HepG2 (cell line): ENCODE data around the gene NBEAL1. TPM values are rescaled to one million over a fixed set of nuclear protein-coding genes. Genes with fewer than 3 reads are reported as not detected.

ENCODE experiments used
- ARNT ChIP-seq: fragments of 450-650 bp; IDR thresholded peaks from 2 replicates; pipeline ENCODE4 v1.6.1; 2017
- ATRX ChIP-seq: sonication (generic); formaldehyde crosslinking; IDR thresholded peaks from 2 replicates; pipeline ENCODE4 v1.4.0; 2020; ENCODE audit warnings: missing genetic modification reagents, borderline replicate concordance
- CENPX ChIP-seq: sonication (generic); formaldehyde crosslinking; IDR thresholded peaks from 2 replicates; pipeline ENCODE4 v1.9.0; 2021; ENCODE audit warnings: mild to moderate bottlenecking, missing genetic modification reagents, moderate library complexity
- FOXA3 ChIP-seq: IDR thresholded peaks from 2 replicates; pipeline ENCODE4 v1.6.1; 2016; ENCODE audit warnings: missing genetic modification reagents, missing compliant biosample characterization
- FOXP1 ChIP-seq, 2 experiments: fragments of 450-650 bp in 1 of 2; IDR thresholded peaks; 2 replicates each; pipeline ENCODE4 v1.6.1; 2017 to 2018; ENCODE audit warnings: antibody characterized with exemption in 1 of 2
- GATAD2A ChIP-seq: IDR thresholded peaks from 2 replicates; pipeline ENCODE4 v1.6.1; 2016
- HNRNPLL ChIP-seq: fragments of 200-400 bp; formaldehyde crosslinking; IDR thresholded peaks from 2 replicates; pipeline ENCODE4 v1.6.1; 2017; ENCODE audit warnings: mild to moderate bottlenecking, low read depth, low read length; ENCODE audit not compliant: poor library complexity, severe bottlenecking
- JUN ChIP-seq: sonication (generic); formaldehyde crosslinking; IDR thresholded peaks from 2 replicates; pipeline ENCODE4 v1.4.0; 2020; ENCODE audit warnings: mild to moderate bottlenecking, missing genetic modification reagents
- KDM5A ChIP-seq: fragments of 200-600 bp; sonication (generic); IDR thresholded peaks from 2 replicates; pipeline ENCODE4 v1.7.0; 2018; ENCODE audit warnings: antibody characterized with exemption, mild to moderate bottlenecking, low read length, borderline replicate concordance
- MED1 ChIP-seq: sonication (generic); formaldehyde crosslinking; IDR thresholded peaks from 2 replicates; pipeline ENCODE4 v1.4.0; 2020; ENCODE audit warnings: missing genetic modification reagents
- MEIS1 ChIP-seq: sonication (generic); formaldehyde crosslinking; IDR thresholded peaks from 2 replicates; pipeline ENCODE4 v1.9.0; 2021; ENCODE audit warnings: mild to moderate bottlenecking, missing genetic modification reagents, moderate library complexity, borderline replicate concordance
- NFYC ChIP-seq: IDR thresholded peaks from 2 replicates; pipeline ENCODE4 v1.6.1; 2016; ENCODE audit warnings: missing genetic modification reagents, missing compliant biosample characterization
- TFAP4 ChIP-seq: sonication (generic); IDR thresholded peaks from 2 replicates; pipeline ENCODE4 v1.6.1; 2016; ENCODE audit warnings: low read depth, borderline replicate concordance
- TFDP2 ChIP-seq: sonication (generic); formaldehyde crosslinking; IDR thresholded peaks from 2 replicates; pipeline ENCODE4 v1.4.0; 2020; ENCODE audit warnings: missing genetic modification reagents
- ZBTB21 ChIP-seq: sonication (generic); formaldehyde crosslinking; IDR thresholded peaks from 2 replicates; pipeline ENCODE4 v1.4.0; 2020; ENCODE audit warnings: missing genetic modification reagents
- ZFP37 ChIP-seq: sonication (generic); formaldehyde crosslinking; IDR thresholded peaks from 2 replicates; pipeline ENCODE4 v1.4.0; 2020; ENCODE audit warnings: missing genetic modification reagents, borderline replicate concordance
- ZNF33A ChIP-seq: sonication (generic); formaldehyde crosslinking; IDR thresholded peaks from 2 replicates; pipeline ENCODE4 v1.5.1; 2020; ENCODE audit warnings: missing genetic modification reagents, mild to moderate bottlenecking, moderate library complexity, borderline replicate concordance
- ZNF713 ChIP-seq: sonication (generic); formaldehyde crosslinking; IDR thresholded peaks from 2 replicates; pipeline ENCODE4 v1.4.0; 2020; ENCODE audit warnings: mild to moderate bottlenecking, missing genetic modification reagents
- ZNF788 ChIP-seq: sonication (generic); formaldehyde crosslinking; IDR thresholded peaks from 2 replicates; pipeline ENCODE4 v1.5.0; 2020; ENCODE audit warnings: mild to moderate bottlenecking, missing genetic modification reagents, borderline replicate concordance
- polyA plus RNA-seq, 8 experiments: library from polyadenylated mRNA; depleted of rRNA in 3 of 8; stranded (reverse) in 7 of 8; unstranded in 1 of 8; fragments of >200 nt; fragmentation: Illumina TruSeq in 4 of 8; extraction: Trizol in 4 of 8; gene quantifications; 2 replicates each; pipeline versions ENCODE4 v1.2.1 to v1.2.3, GENCODE V29; 2011 to 2016; ENCODE audit warnings: low read depth in 4 of 8, missing spikeins in 1 of 8, mixed read lengths in 1 of 8; ENCODE audit not compliant: insufficient read depth in 1 of 8
- total RNA-seq, 5 experiments: library from RNA; depleted of rRNA; stranded (reverse); fragments of >200 nt; fragmentation: Illumina TruSeq; extraction: Trizol; gene quantifications; 2 replicates each; pipeline ENCODE4 v1.2.3, GENCODE V29; 2016; ENCODE audit warnings: low read depth in 1 of 5
- TF ChIP-seq, protein P1 (sequence below): sonication (generic); formaldehyde crosslinking; IDR thresholded peaks from 2 replicates; pipeline ENCODE4 v1.8.0; 2022; ENCODE audit warnings: missing genetic modification reagents, mild to moderate bottlenecking, inconsistent platforms, borderline replicate concordance
- TF ChIP-seq, protein P2 (sequence below): IDR thresholded peaks from 2 replicates; pipeline ENCODE4 v1.6.1; 2016
- TF ChIP-seq, protein P3 (sequence below): sonication (generic); formaldehyde crosslinking; IDR thresholded peaks from 2 replicates; pipeline ENCODE4 v1.5.0; 2020; ENCODE audit warnings: missing genetic modification reagents, mild to moderate bottlenecking, borderline replicate concordance
- TF ChIP-seq, protein P4 (sequence below): IDR thresholded peaks from 2 replicates; pipeline ENCODE4 v1.6.1; 2016; ENCODE audit warnings: missing compliant biosample characterization, missing genetic modification reagents, borderline replicate concordance

NBEAL1 gene
- total and polyA plus RNA-seq, 2 of the 13 experiments (the other 11 are each of a cell fraction or from before 2014, with no cell fraction given), result 6.4 to 15.7 TPM

DNA sequence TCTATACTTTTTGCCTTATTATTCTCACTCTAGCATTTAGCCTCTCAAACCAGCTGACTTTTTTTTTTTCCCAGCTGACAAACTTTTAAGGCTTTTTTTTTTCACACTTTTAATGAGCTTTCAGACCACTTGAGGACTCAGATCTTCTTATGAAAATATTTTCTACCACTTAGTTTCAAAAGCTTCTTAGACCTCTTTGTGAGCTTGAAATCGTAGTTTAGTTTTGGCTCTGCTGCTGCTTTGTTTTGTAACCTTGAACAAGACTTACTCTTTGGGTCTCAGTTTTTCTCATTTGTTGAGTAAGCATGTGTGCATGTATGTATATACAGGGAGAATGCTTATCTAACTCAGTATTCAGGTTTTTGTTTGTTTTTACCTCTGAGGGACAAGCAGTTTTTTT lies 3.5 kb downstream of the NBEAL1 start (continued):
- TF ChIP-seq, protein P1, sequence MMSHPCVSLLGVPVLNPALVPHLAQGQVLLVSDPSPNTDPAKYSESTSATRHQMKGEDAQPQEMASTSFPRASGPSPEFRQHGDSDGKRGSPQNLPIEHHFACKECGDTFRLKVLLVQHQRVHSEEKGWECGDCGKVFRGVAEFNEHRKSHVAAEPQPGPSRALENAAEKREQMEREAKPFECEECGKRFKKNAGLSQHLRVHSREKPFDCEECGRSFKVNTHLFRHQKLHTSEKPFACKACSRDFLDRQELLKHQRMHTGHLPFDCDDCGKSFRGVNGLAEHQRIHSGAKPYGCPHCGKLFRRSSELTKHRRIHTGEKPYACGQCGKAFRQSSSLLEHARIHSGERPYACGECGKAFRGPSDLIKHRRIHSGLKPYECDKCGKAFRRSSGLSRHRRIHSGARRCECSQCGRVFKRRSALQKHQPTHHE (CRISPR knock-in tag), result no peak
- TF ChIP-seq JUN (CRISPR knock-in tag), result no peak
- no peak for TF ChIP-seq ARNT
- TF ChIP-seq NFYC (CRISPR knock-in tag), result no peak
- TF ChIP-seq ZNF33A, result no peak
- TF ChIP-seq FOXP1 (IDR thresholded peaks at IDR 0.05), result no peak
- TF ChIP-seq FOXP1 (CRISPR knock-in tag; IDR thresholded peaks at IDR 0.05), result peak; percentile 72
- no peak for TF ChIP-seq CENPX (CRISPR knock-in tag)
- TF ChIP-seq MED1, result 0 out of 2 replicates have a peak, but pooled peaks have one; percentile 22
- peak; percentile 45 for TF ChIP-seq FOXA3 (CRISPR knock-in tag)
- TF ChIP-seq ZNF713 (CRISPR knock-in tag), result no peak
- TF ChIP-seq KDM5A, result no peak
- no peak for TF ChIP-seq TFAP4
- TF ChIP-seq, protein P2, sequence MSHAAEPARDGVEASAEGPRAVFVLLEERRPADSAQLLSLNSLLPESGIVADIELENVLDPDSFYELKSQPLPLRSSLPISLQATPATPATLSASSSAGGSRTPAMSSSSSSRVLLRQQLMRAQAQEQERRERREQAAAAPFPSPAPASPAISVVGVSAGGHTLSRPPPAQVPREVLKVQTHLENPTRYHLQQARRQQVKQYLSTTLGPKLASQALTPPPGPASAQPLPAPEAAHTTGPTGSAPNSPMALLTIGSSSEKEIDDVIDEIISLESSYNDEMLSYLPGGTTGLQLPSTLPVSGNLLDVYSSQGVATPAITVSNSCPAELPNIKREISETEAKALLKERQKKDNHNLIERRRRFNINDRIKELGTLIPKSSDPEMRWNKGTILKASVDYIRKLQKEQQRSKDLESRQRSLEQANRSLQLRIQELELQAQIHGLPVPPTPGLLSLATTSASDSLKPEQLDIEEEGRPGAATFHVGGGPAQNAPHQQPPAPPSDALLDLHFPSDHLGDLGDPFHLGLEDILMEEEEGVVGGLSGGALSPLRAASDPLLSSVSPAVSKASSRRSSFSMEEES, result no peak
- no peak for TF ChIP-seq ZFP37
- no peak for TF ChIP-seq ZBTB21 (CRISPR knock-in tag)
- no peak for TF ChIP-seq ZNF788 (CRISPR knock-in tag)
- TF ChIP-seq HNRNPLL, result no peak
- no peak for TF ChIP-seq MEIS1
- no peak for TF ChIP-seq TFDP2
- peak; percentile 64 for TF ChIP-seq GATAD2A (CRISPR knock-in tag)
- TF ChIP-seq, protein P3, sequence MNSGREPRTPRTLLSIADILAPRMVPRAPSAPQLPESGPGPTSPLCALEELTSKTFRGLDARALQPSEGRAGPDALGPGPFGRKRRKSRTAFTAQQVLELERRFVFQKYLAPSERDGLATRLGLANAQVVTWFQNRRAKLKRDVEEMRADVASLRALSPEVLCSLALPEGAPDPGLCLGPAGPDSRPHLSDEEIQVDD (CRISPR knock-in tag), result no peak
- TF ChIP-seq, protein P4, sequence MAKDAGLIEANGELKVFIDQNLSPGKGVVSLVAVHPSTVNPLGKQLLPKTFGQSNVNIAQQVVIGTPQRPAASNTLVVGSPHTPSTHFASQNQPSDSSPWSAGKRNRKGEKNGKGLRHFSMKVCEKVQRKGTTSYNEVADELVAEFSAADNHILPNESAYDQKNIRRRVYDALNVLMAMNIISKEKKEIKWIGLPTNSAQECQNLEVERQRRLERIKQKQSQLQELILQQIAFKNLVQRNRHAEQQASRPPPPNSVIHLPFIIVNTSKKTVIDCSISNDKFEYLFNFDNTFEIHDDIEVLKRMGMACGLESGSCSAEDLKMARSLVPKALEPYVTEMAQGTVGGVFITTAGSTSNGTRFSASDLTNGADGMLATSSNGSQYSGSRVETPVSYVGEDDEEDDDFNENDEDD (CRISPR knock-in tag), result no peak
- no peak for TF ChIP-seq ATRX (CRISPR knock-in tag)
